ENCODE measurements around the gene GEMIN2.
"Not testable (repeated sequence)": the region's sequence is repeated elsewhere in the genome, so short reads cannot be mapped to it uniquely, and the experiment has no call there.

GEMIN2 gene

DNA sequence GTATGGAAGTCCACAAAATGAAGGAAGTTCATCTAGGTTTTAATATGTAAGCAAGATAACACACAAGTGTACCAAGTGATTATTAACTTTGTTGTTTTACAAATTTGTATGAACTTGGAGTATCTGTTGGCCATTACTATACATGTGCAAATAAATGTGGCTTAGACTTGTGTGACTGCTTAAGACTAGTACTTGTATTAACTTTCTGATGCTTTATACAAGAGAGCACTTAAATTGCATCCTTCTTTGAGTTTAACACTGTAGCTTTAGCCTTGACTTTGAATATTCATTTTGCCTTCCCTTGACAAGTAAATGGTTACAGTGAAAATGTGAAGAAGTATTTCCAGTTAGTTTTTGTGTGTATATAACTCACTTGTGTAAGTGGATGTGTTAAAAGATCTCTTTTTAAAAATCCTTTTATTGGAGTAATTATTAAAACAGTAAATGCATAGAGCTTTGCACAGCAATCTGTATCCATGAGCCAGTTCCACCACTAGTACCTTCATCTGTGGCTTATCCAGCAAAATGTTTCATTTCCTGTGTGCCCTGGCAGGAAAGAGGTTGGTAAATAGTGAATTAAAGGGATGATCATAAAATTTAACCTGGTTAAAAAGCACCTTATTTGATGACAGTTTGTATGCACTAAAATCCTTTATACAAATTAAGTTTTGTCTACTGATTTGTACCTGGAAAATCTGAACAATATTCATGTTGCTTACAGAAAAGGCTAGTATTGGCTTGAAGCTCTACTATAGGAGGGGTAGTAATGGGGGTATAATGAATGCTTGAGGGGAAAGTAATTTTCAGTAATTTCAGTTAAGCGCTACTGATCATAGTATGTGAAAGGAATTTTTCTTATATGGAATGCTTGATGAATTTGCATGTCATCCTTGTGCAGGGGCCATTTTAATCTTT, 68.9 kb downstream of the GEMIN2 start:
- Histone ChIP-seq H3K4me3 (ENCODE audit: low read length) (no peak overlapping the region), H3K36me3 (ENCODE audit: control insufficient read depth, insufficient read depth, low read length) (peaks cover 10% of the 10 kb centered on the region), H3K27me3 (ENCODE audit: control insufficient read depth, insufficient read depth, low read length) (no peaks in the 10 kb centered on the region), H3K4me1 (ENCODE audit: control insufficient read depth, insufficient read depth, low read length) (peaks cover 7% of the 10 kb centered on the region), H3K9ac (ENCODE audit: low read length) (no peak overlapping the region), H3K9me3 (ENCODE audit: control insufficient read depth, low read length) (no peaks in the 10 kb centered on the region)

DNA sequence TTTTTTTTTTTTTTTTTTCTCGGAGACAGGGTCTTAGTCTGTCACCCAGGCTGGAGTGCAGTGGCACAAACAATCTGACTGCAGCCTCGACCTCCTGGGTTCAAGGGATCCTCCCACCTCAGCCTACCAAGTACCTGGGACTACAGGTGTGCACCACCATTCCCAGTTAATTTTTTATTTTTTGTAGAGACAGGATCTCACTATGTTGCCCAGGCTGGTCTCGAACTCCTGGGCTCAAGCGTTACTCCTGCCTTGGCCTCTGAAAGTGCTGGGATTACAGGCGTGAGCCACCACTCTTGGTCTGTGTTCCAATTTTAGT, 69.5 kb downstream of the GEMIN2 start:
- not testable (repeated sequence) for H3K9ac ChIP-seq (ENCODE audit: low read length); H3K4me1 ChIP-seq (ENCODE audit: control insufficient read depth, insufficient read depth, low read length); H3K9me3 ChIP-seq (ENCODE audit: control insufficient read depth, low read length); H3K27me3 ChIP-seq (ENCODE audit: control insufficient read depth, insufficient read depth, low read length); H3K4me3 ChIP-seq (ENCODE audit: low read length); H3K36me3 ChIP-seq (ENCODE audit: control insufficient read depth, insufficient read depth, low read length)

DNA sequence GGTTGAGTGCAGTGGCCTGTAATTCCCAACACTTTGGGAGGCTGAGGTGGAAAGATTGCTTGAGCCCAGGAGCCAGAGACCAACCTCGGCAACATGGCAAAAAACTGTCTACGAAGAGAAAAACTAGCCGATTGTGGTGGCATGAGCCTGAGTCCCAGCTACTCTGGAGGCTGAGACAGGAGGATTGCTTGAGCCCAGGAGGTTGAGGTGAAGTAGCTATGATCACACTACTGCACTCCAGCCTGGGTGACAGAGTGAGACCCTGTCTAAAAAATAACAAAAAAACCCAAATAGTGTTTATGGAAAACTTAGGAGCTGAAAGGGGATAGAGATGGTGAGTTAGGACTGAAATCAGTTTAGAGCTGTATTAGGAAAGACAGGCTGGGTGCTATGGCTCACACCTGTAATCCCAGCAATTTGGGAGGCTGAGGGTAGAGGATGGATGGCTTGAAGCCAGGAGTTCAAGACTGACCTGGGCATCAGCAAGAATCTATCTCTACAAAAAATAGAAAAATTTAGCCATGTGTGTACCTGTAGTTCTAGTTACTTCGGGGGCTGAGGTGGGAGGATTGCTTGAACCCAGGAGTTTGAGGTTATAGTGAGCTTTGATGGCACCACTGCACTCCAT, 70.6 kb downstream of the GEMIN2 start:
- H3K4me1 ChIP-seq (ENCODE audit: control insufficient read depth, insufficient read depth, low read length) = peaks cover 7% of the 10 kb centered on the region
- no peak overlapping the region for H3K9ac ChIP-seq (ENCODE audit: low read length)
- H3K27me3 ChIP-seq (ENCODE audit: control insufficient read depth, insufficient read depth, low read length) = no peaks in the 10 kb centered on the region
- H3K9me3 ChIP-seq (ENCODE audit: control insufficient read depth, low read length) = no peaks in the 10 kb centered on the region
- no peak overlapping the region for H3K4me3 ChIP-seq (ENCODE audit: low read length)
- peaks cover 8% of the 10 kb centered on the region for H3K36me3 ChIP-seq (ENCODE audit: control insufficient read depth, insufficient read depth, low read length)

DNA sequence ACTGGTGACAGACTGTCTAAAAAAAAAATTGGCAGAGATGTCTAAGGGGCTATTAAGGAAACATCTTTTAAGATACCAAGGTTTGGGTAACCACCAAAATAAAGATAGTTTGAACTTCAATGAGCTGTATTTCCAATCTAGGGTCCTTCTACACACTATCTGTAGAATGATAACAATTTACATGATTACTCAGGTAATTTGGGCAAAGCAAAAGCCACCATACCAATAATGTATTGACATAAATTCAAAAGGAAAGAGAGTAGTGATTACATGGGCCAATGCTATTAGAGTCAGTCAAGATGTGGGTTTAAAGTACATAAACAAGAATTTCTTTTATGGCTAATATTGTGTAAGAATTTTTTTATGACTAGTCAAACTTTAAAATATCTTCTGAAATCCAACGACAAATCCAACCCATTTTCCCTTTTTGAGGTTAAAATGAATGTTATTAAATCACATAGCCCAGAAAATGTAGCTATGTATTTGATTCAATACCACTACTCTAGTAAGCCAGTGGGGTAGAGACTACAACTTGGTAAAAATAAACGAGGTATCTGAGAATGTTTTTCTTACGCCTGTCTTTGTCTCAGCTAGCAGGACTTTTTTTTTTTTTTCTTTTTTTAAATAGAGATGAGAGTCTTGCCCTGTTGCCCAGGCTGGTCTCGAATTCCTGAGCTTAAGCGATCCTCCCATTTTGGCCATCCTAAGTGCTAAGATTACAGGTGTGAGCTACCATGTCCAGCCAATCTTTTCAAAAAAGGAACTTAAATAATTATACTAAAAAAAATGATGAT, 71.3 kb downstream of the GEMIN2 start:
- Histone ChIP-seq H3K27me3 (ENCODE audit: control insufficient read depth, insufficient read depth, low read length) (no peaks in the 10 kb centered on the region), H3K36me3 (ENCODE audit: control insufficient read depth, insufficient read depth, low read length) (peaks cover 8% of the 10 kb centered on the region), H3K4me3 (ENCODE audit: low read length) (no peak overlapping the region), H3K9me3 (ENCODE audit: control insufficient read depth, low read length) (no peaks in the 10 kb centered on the region), H3K9ac (ENCODE audit: low read length) (no peak overlapping the region), H3K4me1 (ENCODE audit: control insufficient read depth, insufficient read depth, low read length) (peaks cover 7% of the 10 kb centered on the region)

Data from mucosa of stomach (tissue), 1 donor.